Peyer's patch (tissue), 4 donors: ENCODE results near the gene STUB1. TPM values are rescaled to one million over a fixed set of nuclear protein-coding genes. Genes with fewer than 3 reads are reported as not detected.

Source experiments
- DNase-seq, 3 donors: peaks; one replicate each; pipeline ENCODE4 v3.0.0-alpha.2; 2017 to 2019
- H3K27ac ChIP-seq, 4 donors: fragments of 200-600 bp; sonication (generic); one replicate each; pipeline ENCODE4 v1.5.1; 2016 to 2019
- H3K27me3 ChIP-seq, 2 donors: fragments of 200-600 bp; sonication (generic); one replicate each; pipeline ENCODE4 v1.5.1; 2019
- H3K36me3 ChIP-seq, 3 donors: fragments of 200-600 bp; sonication (generic); one replicate each; pipeline ENCODE4 v1.5.1; 2016 to 2019
- H3K4me1 ChIP-seq, 4 donors: fragments of 200-600 bp; sonication (generic); one replicate each; pipeline ENCODE4 v1.5.1; 2016 to 2019
- H3K4me3 ChIP-seq, 4 donors: fragments of 200-600 bp; sonication (generic); 1 replicate in 3 of 4; 2 replicates in 1 of 4; pipeline ENCODE4 v1.5.1; 2016 to 2019; ENCODE audit warnings: mild to moderate bottlenecking in 1 of 4
- H3K9me3 ChIP-seq, 4 donors: fragments of 200-600 bp; sonication (generic); one replicate each; pipeline ENCODE4 v1.5.1; 2016 to 2019; ENCODE audit warnings: mild to moderate bottlenecking in 1 of 4
- CTCF ChIP-seq, 6 experiments: fragments of 450-650 bp in 4 of 6; fragments of 200-600 bp in 2 of 6; sonication (generic) in 1 of 6; IDR thresholded peaks; one replicate each; pipeline ENCODE4 v1.5.1; 2017 to 2019; ENCODE audit warnings: antibody characterized with exemption in 6 of 6, mild to moderate bottlenecking in 3 of 6, moderate library complexity in 1 of 6
- POLR2A ChIP-seq, 2 donors: fragments of 450-650 bp; IDR thresholded peaks; one replicate each; pipeline ENCODE4 v1.5.1; 2017; ENCODE audit warnings: antibody characterized with exemption in 2 of 2, mild to moderate bottlenecking in 2 of 2, moderate library complexity in 2 of 2
- total RNA-seq, 4 donors: library from RNA; depleted of rRNA; stranded (reverse); fragments of >200 nt; gene quantifications; one replicate each; pipeline ENCODE4 v1.1.0, GENCODE V29; 2016

The STUB1 gene
- 100 to 1,000 TPM in 3 of 4 donors, 10 to 100 TPM in 1; 96.0 to 291 (median 107) TPM for total RNA-seq

GRCh38 chr16:679814-680624 is at the start of gene STUB1:
Gene STUB1 (plus strand): TSS chr16:680410. CDS start chr16:680526, 116 bp downstream.
- peak within 1 kb of the TSS; percentile 73 to 98 (median 94) for H3K4me3 ChIP-seq
- H3K27me3 ChIP-seq = no peaks in the 10 kb centered on the region
- peak within 1 kb of the TSS; percentile 91 to 97 (median 94) for H3K27ac ChIP-seq
- peak; percentile 47 to 89 for TF ChIP-seq POLR2A (IDR thresholded peaks at IDR 0.05)
- no peak for TF ChIP-seq CTCF (IDR thresholded peaks at IDR 0.05)
- no peaks in the 10 kb centered on the region for H3K9me3 ChIP-seq
- H3K4me1 ChIP-seq = peaks cover 13 to 65% (median 46%) of the 10 kb centered on the region in 4 donors
- peak; percentile 90 to 97 (median 94) for DNase-seq
- H3K36me3 ChIP-seq = peaks cover 0 to 22% (median 0%) of the 10 kb centered on the region in 3 donors

- no peak within 1 kb of the TSS for H3K27ac ChIP-seq
- H3K36me3 ChIP-seq = peaks cover 0 to 46% (median 0%) of the 10 kb centered on the region in 3 donors
- no peaks in the 10 kb centered on the region for H3K9me3 ChIP-seq
- peaks cover 0 to 31% (median 12%) of the 10 kb centered on the region in 4 donors for H3K4me1 ChIP-seq
- no peaks in the 10 kb centered on the region for H3K27me3 ChIP-seq
- H3K4me3 ChIP-seq = no peak within 1 kb of the TSS
- no peak for TF ChIP-seq CTCF (IDR thresholded peaks at IDR 0.05)
- no peak for DNase-seq
Measured at GRCh38 chr16:630815-631405, 49.3 kb upstream of the STUB1 start, which contains the start of gene WFIKKN1. Gene WFIKKN1 (plus strand): TSS chr16:630985. CDS start chr16:631254, 269 bp downstream.

GRCh38 chr16:631808-632358 is 48.3 kb upstream of the STUB1 start:
- DNase-seq = no peak
- H3K27ac ChIP-seq = no peak overlapping the region

GRCh38 chr16:632486-633335 is 47.5 kb upstream of the STUB1 start:
- Histone ChIP-seq H3K9me3 (no peaks in the 10 kb centered on the region), H3K4me3 (no peak overlapping the region), H3K27ac (no peak overlapping the region), H3K4me1 (peaks cover 0 to 36% (median 16%) of the 10 kb centered on the region in 4 donors), H3K27me3 (no peaks in the 10 kb centered on the region), H3K36me3 (peaks cover 0 to 28% (median 0%) of the 10 kb centered on the region in 3 donors)
- no peak for DNase-seq
- TF ChIP-seq CTCF (IDR thresholded peaks at IDR 0.05) (no peak), POLR2A (IDR thresholded peaks at IDR 0.05) (no peak)

More at GRCh38 chr16:631808-632358, 48.3 kb upstream of the STUB1 start:
- Histone ChIP-seq H3K27me3 (no peaks in the 10 kb centered on the region), H3K4me1 (peaks cover 0 to 31% (median 12%) of the 10 kb centered on the region in 4 donors), H3K36me3 (peaks cover 0 to 36% (median 0%) of the 10 kb centered on the region in 3 donors), H3K4me3 (no peak overlapping the region), H3K9me3 (no peaks in the 10 kb centered on the region)
- TF ChIP-seq POLR2A (IDR thresholded peaks at IDR 0.05) (no peak), CTCF (IDR thresholded peaks at IDR 0.05) (no peak)
